ENCODE results near the gene TRA2B.
"Not testable (repeated sequence)": the region's sequence is repeated elsewhere in the genome, so short reads cannot be mapped to it uniquely, and the experiment has no call there.

TRA2B gene

GRCh38 chr3:185925353-185925752 is 12.5 kb downstream of the TRA2B start:
- DNase-seq, result no peak

- no peak for DNase-seq
Observed at GRCh38 chr3:185924375-185924774, 13.4 kb downstream of the TRA2B start.

- DNase-seq, result no peak
Observed at GRCh38 chr3:185920184-185920583, 17.6 kb downstream of the TRA2B start.

GRCh38 chr3:185916042-185916833 is 21.6 kb downstream of the TRA2B start:
- DNase-seq, result no peak

- DNase-seq, result no peak
Observed at GRCh38 chr3:185915642-185916041, 22.2 kb downstream of the TRA2B start.

GRCh38 chr3:185914911-185915629 is 22.7 kb downstream of the TRA2B start:
- DNase-seq, result no peak

- DNase-seq, result no peak
Observed at GRCh38 chr3:185912929-185913901, 24.6 kb downstream of the TRA2B start.

GRCh38 chr3:185912512-185912911 is 25.3 kb downstream of the TRA2B start:
- no peak for DNase-seq

- DNase-seq, result not testable (repeated sequence)
Observed at GRCh38 chr3:185911076-185911448, 26.8 kb downstream of the TRA2B start.

- not testable (repeated sequence) for DNase-seq
Observed at GRCh38 chr3:185910322-185911075, 27.3 kb downstream of the TRA2B start.

- not testable (repeated sequence) for DNase-seq
Observed at GRCh38 chr3:185909913-185910312, 27.9 kb downstream of the TRA2B start.

- DNase-seq, result peak; percentile 94
Observed at GRCh38 chr3:185900228-185900627, 37.6 kb downstream of the TRA2B start.

GRCh38 chr3:185896636-185897035 is 41.2 kb downstream of the TRA2B start:
- no peak for DNase-seq

GRCh38 chr3:185887066-185887465 is 50.7 kb downstream of the TRA2B start:
- no peak for DNase-seq

- no peak for DNase-seq
Observed at GRCh38 chr3:185884641-185885040, 53.2 kb downstream of the TRA2B start.

GRCh38 chr3:185881926-185882325 is 55.9 kb downstream of the TRA2B start:
- no peak for DNase-seq

- DNase-seq, result peak; percentile 13
Observed at GRCh38 chr3:185880600-185880999, 57.2 kb downstream of the TRA2B start.

- no peak for DNase-seq
Observed at GRCh38 chr3:185878920-185879319, 58.9 kb downstream of the TRA2B start.

GRCh38 chr3:185874119-185874518 is 63.7 kb downstream of the TRA2B start:
- no peak for DNase-seq

GRCh38 chr3:185867650-185868049 is 70.2 kb downstream of the TRA2B start:
- DNase-seq, result no peak

GRCh38 chr3:185866995-185867394 is 70.8 kb downstream of the TRA2B start:
- no peak for DNase-seq

GRCh38 chr3:185866555-185866954 is 71.3 kb downstream of the TRA2B start:
- no peak for DNase-seq

Measured in HCEC 1CT (cell line).